ENCODE measurements around the gene UPK2.

- TF ChIP-seq CTCF (conservative IDR thresholded peaks at IDR 0.05 in 1 of 2, IDR thresholded peaks at IDR 0.05 in 1 of 2; ENCODE audit: low read depth in 1 of 2, low read length in 2 of 2), result no peak
- no peak for TF ChIP-seq EZH2 (IDR thresholded peaks at IDR 0.05; ENCODE audit: low read length, missing control alignments)
These were observed 43.2 kb upstream of the UPK2 start for GRCh38 chr11:118912742-118913410.
